ENCODE data around the gene ENTPD8.

ENTPD8 gene

GRCh38 chr9:137385061-137385655, 56.0 kb downstream of the ENTPD8 start:
- TF ChIP-seq, protein P1, sequence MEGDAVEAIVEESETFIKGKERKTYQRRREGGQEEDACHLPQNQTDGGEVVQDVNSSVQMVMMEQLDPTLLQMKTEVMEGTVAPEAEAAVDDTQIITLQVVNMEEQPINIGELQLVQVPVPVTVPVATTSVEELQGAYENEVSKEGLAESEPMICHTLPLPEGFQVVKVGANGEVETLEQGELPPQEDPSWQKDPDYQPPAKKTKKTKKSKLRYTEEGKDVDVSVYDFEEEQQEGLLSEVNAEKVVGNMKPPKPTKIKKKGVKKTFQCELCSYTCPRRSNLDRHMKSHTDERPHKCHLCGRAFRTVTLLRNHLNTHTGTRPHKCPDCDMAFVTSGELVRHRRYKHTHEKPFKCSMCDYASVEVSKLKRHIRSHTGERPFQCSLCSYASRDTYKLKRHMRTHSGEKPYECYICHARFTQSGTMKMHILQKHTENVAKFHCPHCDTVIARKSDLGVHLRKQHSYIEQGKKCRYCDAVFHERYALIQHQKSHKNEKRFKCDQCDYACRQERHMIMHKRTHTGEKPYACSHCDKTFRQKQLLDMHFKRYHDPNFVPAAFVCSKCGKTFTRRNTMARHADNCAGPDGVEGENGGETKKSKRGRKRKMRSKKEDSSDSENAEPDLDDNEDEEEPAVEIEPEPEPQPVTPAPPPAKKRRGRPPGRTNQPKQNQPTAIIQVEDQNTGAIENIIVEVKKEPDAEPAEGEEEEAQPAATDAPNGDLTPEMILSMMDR (IDR thresholded peaks at IDR 0.05), result no peak
- Histone ChIP-seq H3K4me3 (no peak overlapping the region), H3K27ac (no peak overlapping the region)
- DNase-seq (ENCODE audit: low spot score), result no peak

Measured in coronary artery (tissue), 2 donors.